PFSK-1 (cell line): ENCODE results near the gene UBAC2.

ENCODE experiments used
- POLR2AphosphoS5 ChIP-seq: IDR thresholded peaks from 2 replicates; pipeline ENCODE4 v1.6.1; 2012; ENCODE audit warnings: low read depth, mild to moderate bottlenecking, control low read depth, low read length, moderate library complexity
- REST ChIP-seq, 2 experiments: IDR thresholded peaks; 2 replicates each; pipeline versions ENCODE4 v1.6.1 to v1.8.0; 2011 to 2012; ENCODE audit warnings: low read depth in 2 of 2, low read length in 2 of 2, control low read depth in 1 of 2, inconsistent platforms in 1 of 2, mild to moderate bottlenecking in 1 of 2, moderate library complexity in 1 of 2; ENCODE audit not compliant: insufficient read depth in 1 of 2
- SIN3A ChIP-seq: IDR thresholded peaks from 2 replicates; pipeline ENCODE4 v1.6.1; 2012; ENCODE audit warnings: mild to moderate bottlenecking, low read length, moderate library complexity, borderline replicate concordance; ENCODE audit not compliant: insufficient read depth

DNA sequence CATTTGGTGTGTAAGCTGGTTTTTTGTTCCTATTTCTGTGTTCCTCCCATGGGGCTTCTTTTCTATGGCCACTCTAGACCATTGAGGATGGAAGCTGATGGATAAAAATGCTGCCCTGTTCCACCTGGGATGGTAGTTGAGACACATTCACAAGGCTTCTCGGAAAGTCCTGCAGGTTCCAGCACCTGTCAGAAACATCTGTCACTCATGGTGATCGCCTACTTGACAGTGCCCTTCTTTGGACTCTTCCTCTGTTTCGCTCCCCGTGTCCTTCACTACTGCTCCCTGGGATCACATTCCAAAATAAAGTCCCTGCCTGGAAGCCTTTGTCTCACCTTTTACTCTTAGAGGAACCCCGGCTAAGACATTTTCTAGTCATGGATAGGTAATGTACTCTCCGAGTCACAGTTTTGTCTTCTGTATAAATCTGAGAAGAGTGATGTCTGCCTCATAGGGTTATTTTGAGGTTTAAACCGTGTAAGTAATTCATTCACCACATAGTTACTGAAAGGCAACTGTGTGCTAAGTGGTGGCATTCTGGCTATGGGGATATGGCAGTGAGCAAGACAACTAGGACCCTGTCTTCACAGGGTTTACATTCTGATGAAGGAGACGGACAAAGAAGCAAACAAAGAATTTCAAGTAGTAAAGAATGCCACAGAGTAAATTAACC is 21.0 kb downstream of the UBAC2 start:
- TF ChIP-seq POLR2AphosphoS5 (no peak), SIN3A (no peak), REST (IDR thresholded peaks at IDR 0.05; ENCODE audit: insufficient read depth in 1 of 2, low read depth in 2 of 2, low read length in 2 of 2) (no peak)
